ENCODE data around the gene GRID1.

GRID1 gene

DNA sequence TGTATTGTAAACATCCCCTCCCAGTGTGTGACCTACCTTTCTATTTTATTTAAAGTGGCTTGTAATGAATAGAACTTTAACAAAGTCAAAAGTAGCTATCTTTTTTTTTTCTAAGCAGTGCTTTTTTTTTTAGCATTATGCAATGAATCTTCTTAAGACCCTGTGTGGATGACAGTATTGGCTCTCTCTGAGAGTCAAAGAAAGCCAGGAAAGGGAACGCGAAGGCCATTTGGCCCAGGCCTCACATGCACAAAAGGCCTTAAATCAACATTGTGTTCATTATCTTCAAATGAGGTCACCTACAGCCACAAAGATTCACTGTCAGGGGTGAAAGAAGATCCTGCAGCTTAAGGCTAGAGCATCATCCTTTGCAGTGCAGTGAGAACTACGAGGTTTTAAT is 721.5 kb downstream of the GRID1 start:
- no peak overlapping the region for H3K27ac ChIP-seq
- TF ChIP-seq, protein P1, sequence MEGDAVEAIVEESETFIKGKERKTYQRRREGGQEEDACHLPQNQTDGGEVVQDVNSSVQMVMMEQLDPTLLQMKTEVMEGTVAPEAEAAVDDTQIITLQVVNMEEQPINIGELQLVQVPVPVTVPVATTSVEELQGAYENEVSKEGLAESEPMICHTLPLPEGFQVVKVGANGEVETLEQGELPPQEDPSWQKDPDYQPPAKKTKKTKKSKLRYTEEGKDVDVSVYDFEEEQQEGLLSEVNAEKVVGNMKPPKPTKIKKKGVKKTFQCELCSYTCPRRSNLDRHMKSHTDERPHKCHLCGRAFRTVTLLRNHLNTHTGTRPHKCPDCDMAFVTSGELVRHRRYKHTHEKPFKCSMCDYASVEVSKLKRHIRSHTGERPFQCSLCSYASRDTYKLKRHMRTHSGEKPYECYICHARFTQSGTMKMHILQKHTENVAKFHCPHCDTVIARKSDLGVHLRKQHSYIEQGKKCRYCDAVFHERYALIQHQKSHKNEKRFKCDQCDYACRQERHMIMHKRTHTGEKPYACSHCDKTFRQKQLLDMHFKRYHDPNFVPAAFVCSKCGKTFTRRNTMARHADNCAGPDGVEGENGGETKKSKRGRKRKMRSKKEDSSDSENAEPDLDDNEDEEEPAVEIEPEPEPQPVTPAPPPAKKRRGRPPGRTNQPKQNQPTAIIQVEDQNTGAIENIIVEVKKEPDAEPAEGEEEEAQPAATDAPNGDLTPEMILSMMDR (conservative IDR thresholded peaks at IDR 0.05): no peak

GRCh38 chr10:85643845-85644525 is 722.6 kb downstream of the GRID1 start:
- TF ChIP-seq, protein P1 (conservative IDR thresholded peaks at IDR 0.05): no peak
- peak overlapping the region; percentile 56 for H3K27ac ChIP-seq

GRCh38 chr10:85643171-85643844 is 723.3 kb downstream of the GRID1 start:
- H3K27ac ChIP-seq: peak overlapping the region; percentile 56
- TF ChIP-seq, protein P1 (conservative IDR thresholded peaks at IDR 0.05): no peak

DNA sequence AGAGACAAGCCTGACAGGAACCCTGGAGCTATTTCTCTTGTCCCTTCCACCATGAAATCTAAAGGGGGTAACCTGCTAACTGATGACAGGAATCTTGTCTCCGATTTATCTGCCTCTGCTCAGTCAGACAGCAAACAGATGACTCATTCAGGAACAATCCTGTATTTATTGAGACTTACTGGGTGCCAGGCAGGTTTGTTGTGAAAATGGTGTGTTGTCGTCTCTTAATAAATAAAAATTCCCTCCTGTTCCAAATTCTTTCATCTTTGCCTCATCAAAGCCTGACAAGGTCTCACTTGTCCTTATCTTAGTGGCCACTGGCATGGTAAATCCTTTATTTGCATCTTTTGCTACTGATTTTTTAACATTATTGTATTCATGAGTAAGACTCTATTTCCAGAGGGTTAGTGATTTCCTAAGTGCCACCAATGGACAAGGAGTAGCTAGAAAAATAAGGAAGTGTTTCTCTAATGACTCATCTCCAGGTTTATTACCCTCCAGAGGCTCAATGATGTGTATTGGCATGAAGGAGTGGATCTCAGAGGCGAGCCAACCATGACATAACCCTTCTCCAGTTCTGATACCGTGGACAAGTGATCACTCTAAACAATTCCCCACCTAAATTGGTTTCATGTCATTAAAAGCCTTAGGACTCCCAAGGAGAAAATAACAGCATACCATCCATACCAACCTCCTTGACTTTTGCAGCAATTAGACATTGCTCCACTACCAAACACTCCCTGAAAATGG is 724.0 kb downstream of the GRID1 start:
- TF ChIP-seq, protein P1 (conservative IDR thresholded peaks at IDR 0.05): no peak
- H3K27ac ChIP-seq: peak overlapping the region; percentile 56

DNA sequence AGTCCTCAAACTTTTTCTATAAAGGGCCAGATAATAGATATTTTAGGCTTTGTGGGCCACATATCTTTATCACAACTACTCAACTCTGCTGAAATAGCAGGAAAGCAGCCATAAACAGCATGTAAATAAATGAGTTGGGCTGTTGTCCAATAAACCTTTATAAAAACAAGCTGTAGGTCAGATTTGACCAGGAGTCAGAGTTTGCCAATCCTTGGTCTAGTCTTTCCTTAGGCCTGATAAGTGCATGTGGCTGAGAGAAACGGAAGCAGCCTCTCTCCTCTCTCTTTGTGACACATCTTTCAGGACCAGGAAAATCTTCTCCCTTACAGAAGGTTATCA is 724.5 kb downstream of the GRID1 start:
- TF ChIP-seq, protein P1 (conservative IDR thresholded peaks at IDR 0.05): no peak
- peak overlapping the region; percentile 56 for H3K27ac ChIP-seq

- H3K27ac ChIP-seq: peak overlapping the region; percentile 56
- TF ChIP-seq, protein P1 (conservative IDR thresholded peaks at IDR 0.05): no peak
These were observed 725.1 kb downstream of the GRID1 start for GRCh38 chr10:85641479-85642009.

DNA sequence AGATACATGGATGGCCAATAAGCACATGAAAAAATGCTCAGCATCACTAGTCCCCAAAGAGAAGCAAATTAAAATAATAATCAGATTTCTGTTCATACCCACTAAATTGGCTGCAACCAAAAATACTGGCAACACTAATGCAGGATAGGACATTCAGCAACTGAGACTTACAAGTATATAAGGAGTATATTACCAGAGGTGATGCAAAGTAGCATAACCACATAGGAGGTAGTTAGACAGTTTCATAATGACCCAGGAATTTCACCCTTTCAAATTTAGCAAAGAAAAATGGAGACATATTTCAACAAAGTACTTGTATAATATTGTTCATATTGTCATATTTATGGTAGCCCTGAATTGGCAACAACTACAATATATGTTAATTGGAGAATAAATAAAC is 727.8 kb downstream of the GRID1 start:
- no peak overlapping the region for H3K27ac ChIP-seq
- TF ChIP-seq, protein P1 (conservative IDR thresholded peaks at IDR 0.05): no peak
